Occipital lobe (tissue), 2 donors: ENCODE measurements around the gene CAMK1D. TPM values are rescaled to one million over a fixed set of nuclear protein-coding genes. Genes with fewer than 3 reads are reported as not detected.
"Not testable (repeated sequence)": the region's sequence is repeated elsewhere in the genome, so short reads cannot be mapped to it uniquely, and the experiment has no call there.

Source experiments
- DNase-seq: peaks from one replicate; lab custom pipeline; 2025; lab: John Stamatoyannopoulos, UW
- total RNA-seq: library from RNA; depleted of rRNA; stranded (reverse); fragments of >200 nt; gene quantifications from one replicate; pipeline ENCODE4 v1.2.3, GENCODE V29; 2014

Gene CAMK1D
- total RNA-seq, 1 donor from 2014 or later = 18.9 TPM

- no peak for DNase-seq
Observed at GRCh38 chr10:12491491-12491890, 142.1 kb downstream of the CAMK1D start.

DNA sequence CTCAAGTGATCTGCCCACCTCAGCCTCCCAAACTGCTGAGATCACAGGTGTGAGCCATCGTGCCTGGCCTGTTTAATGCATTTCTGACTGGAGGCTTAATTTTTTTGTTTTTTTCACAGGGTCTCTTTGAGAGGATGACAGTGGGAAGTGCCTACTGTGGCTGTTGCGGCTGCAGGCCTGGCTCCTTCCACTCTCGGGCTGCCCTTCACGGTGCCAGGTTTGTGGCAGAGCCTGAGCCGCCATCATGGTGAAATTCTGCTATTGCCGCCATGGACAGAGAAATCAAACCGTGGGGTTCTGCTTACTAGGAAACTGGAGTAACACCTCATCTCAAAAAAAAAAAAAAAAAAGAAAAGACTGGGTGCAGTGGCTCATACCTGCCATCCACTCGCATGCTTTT lies 142.7 kb downstream of the CAMK1D start:
- DNase-seq = no peak

DNA sequence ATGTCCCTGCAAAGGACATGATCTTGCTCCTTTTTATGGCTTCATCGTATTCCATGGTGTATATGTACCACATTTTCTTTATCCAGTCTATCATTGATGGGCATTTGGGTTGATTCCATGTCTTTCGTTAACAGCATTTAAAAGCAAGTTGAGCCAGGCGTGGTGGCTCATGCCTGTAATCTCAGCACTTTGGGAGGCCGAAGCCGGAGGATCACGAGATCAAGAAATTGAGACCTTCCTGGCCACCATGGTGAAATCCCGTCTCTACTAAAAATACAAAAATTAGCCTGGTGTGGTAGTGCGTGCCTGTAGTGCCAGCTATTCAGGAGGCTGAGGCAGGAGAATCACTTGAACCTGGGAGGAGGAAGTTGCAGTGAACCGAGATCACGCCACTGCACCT lies 147.7 kb downstream of the CAMK1D start:
- not testable (repeated sequence) for DNase-seq

GRCh38 chr10:12499076-12499986 lies 150.0 kb downstream of the CAMK1D start:
- DNase-seq = no peak

GRCh38 chr10:12500381-12501303 lies 151.3 kb downstream of the CAMK1D start:
- DNase-seq = no peak

DNA sequence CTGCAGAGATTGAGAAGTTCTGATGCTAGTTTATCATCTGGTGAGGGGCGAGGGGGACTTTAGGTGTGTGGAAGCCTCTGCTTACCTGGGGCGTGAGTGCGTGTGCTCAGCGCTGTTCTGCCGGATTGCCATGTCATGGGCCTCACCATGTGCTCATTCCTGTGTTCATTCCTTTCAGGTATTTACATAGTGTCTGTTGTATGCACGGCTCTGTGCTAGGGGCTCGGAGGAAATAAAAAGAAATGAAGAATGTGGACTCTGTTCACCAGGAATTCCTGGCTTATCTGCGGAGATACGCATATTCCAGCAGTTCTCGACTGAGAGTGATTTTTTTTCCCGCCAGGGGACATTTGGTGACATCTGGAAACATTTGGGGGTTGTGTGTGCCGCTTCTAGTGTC lies 152.0 kb downstream of the CAMK1D start:
- no peak for DNase-seq

DNA sequence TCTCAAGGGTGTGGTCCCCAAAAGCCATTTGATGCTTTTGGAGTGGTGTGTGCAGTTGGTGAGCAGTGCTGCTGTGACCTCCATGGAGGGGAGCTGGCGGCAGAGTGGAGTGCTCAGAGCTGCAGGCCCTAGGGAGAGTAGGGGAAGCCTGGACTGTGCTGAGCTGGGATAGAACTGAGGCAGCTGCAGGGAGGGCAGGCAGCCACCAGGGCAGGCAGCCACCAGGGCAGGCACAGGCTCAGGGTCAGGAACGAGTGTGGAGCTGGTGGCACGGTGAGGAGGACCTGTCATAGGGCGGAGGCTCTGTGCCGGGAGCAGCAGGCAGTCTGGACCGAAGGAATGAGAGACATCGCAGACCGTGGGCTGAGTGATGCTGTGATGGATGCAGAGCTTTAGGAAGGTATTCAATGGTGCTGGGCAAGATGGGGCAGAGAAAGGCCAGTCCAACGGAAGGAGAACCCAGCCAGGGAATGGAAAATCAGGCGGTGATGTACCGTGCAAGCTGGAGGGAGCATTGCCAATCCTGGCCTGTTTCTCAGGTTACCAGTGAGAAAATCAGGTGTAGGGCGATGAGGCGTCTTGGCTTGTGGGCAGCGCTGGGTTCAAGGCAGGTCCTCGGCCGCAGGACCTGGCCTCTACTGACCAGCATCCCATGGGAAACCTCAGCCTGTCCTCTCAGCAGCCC lies 152.6 kb downstream of the CAMK1D start:
- no peak for DNase-seq

GRCh38 chr10:12502526-12503274 lies 153.4 kb downstream of the CAMK1D start:
- DNase-seq = no peak

GRCh38 chr10:12503311-12503710 lies 154.0 kb downstream of the CAMK1D start:
- DNase-seq = no peak

DNA sequence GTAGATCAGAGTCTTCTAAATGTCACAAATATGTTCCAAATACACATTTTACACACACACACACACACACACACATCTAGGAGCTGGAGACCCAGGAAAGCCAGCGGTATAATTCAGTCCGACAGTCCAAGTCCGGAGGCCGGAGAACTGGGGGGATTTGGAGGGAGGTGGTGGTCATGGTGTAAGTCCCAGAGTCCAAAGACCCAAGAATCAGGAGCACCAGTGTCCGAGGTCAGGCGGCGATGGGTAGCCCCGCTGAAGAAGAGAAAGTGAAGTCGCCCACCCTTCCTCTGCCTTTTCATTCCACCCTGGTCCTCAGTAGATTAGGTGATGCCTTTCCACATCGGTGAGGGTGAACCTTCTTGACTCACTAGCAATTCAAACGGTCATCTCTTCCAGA lies 154.8 kb downstream of the CAMK1D start:
- no peak for DNase-seq

GRCh38 chr10:12504628-12505027 lies 155.3 kb downstream of the CAMK1D start:
- no peak for DNase-seq

GRCh38 chr10:12505683-12506082 lies 156.3 kb downstream of the CAMK1D start:
- DNase-seq = no peak

DNA sequence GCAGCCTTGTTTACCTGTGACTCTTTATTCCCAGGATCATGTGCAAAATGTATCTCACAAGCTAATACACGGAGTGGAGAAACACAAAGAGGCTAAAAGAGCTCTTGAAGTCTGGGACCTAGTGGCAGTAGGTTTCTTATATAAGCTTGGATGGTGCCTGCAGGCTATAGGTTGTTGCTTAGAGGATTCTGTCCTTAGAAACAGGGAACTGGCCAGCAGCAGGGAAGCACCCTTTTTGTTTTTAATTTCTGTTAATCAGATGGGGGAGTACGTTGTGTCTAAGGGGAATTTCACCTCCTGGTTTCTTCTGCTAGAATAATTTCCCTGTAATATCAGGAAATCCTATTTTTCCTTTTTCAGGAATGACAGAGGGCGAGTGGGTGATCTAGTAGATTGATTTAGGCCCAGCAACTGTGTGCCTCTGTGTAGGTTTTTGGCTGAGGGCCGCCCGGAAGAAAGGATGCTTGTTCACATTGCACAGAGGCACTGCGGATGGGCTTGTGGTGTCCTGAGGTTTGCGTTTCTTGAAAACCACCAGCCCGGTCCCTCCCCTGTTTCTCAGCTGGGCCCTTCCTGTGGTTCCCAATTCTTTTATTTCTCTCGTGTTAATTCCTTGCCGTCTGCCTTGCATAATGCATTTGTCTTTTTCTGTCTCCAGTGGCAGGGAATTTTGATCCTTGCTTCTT lies 158.0 kb downstream of the CAMK1D start:
- no peak for DNase-seq

DNA sequence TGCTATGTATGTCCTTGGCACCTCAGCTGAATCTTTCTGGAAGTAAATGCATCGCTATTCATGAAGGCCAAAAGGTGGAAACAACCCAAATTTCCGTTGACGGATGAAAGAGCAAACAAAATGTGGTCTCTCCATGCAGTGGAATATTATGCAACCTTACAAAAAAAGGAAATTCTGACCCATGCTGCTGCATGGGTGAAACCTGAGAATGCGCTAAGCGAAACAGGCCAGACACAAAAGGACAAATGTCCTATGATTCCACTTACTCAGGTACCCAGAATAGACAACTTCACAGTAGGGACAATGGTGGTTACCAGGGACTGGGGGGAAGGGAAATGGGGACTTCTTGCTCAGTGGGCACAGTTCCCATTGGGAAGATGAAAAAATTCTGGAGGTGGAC lies 158.8 kb downstream of the CAMK1D start:
- DNase-seq = no peak

GRCh38 chr10:12509016-12509793 lies 159.9 kb downstream of the CAMK1D start:
- DNase-seq = no peak

- DNase-seq = no peak
Observed at GRCh38 chr10:12509794-12510100, 160.4 kb downstream of the CAMK1D start.

DNA sequence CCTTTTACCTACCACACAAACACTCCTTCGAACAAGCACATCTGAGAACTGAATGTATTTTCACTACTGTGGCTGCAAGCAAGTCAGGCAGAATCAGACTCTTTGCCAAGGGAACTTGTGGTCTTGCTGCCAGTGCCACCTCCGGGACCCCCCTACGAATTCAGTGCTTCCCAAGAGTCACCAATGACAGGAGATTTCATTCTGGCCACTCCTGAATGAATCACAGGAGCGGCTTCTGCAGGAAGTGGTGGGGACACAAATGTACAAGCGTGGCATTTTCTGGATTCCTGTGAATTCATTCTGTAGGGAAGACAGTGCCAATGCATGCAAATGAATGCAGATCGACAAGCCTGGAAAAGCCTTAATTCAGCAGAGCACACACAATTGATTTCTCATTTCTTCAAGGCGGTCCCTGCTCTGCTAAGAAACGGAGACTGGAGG lies 161.2 kb downstream of the CAMK1D start:
- DNase-seq = no peak

- DNase-seq = no peak
Observed at GRCh38 chr10:12510984-12511383, 161.6 kb downstream of the CAMK1D start.

DNA sequence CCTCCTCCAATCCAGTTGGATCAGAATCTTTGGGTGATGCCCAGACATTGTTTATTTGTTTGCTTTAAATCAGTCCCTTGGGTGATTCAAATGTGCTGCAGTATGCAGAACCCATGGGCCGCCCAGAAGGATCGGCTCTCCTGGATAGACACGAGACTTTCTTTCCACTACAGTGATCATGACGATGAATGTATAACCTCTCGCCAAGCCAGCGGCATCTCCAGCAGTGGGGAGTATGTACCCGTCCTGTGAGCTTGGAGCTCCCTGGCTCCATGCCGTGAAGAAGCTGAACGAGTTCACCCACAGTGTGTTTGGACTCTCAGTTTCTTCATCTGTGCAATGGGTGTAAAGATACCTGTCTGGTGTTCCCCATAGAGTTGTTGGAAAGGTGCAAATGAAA lies 162.3 kb downstream of the CAMK1D start:
- DNase-seq = no peak
